IMR-90 (cell line): ENCODE measurements around the gene LMLN.

Experiments
- FOS ChIP-seq: fragments of 150-350 bp; IDR thresholded peaks from 2 replicates; pipeline ENCODE4 v1.6.1; 2016; ENCODE audit warnings: low read depth, low read length
- MAFK ChIP-seq: IDR thresholded peaks from 2 replicates; pipeline ENCODE4 v1.6.1; 2012; ENCODE audit warnings: low read depth, low read length, improper control_type of control experiment
- MAZ ChIP-seq: IDR thresholded peaks from 2 replicates; pipeline ENCODE4 v1.6.1; 2012; ENCODE audit warnings: low read depth, mild to moderate bottlenecking, low read length, improper control_type of control experiment, moderate library complexity, borderline replicate concordance
- MXI1 ChIP-seq: IDR thresholded peaks from 2 replicates; pipeline ENCODE4 v1.6.1; 2012; ENCODE audit warnings: low read depth, mild to moderate bottlenecking, low read length, moderate library complexity, borderline replicate concordance
- POLR2A ChIP-seq: IDR thresholded peaks from 2 replicates; pipeline ENCODE4 v1.6.1; 2012; ENCODE audit warnings: mild to moderate bottlenecking, low read depth, low read length
- RAD21 ChIP-seq: IDR thresholded peaks from 2 replicates; pipeline ENCODE4 v1.6.1; 2012; ENCODE audit warnings: low read length, improper control_type of control experiment
- RCOR1 ChIP-seq: IDR thresholded peaks from 2 replicates; pipeline ENCODE4 v1.6.1; 2012; ENCODE audit warnings: mild to moderate bottlenecking, low read length, improper control_type of control experiment; ENCODE audit not compliant: insufficient replicate concordance
- SMC3 ChIP-seq: fragments of 150-350 bp; IDR thresholded peaks from 2 replicates; pipeline ENCODE4 v1.6.1; 2016; ENCODE audit warnings: low read depth, mild to moderate bottlenecking, antibody characterized with exemption, low read length, moderate library complexity
- TF ChIP-seq, protein P1 (sequence below): conservative IDR thresholded peaks from 2 replicates; pipeline ENCODE4 v1.5.1; 2012; ENCODE audit warnings: mild to moderate bottlenecking, low read depth, low read length, improper control_type of control experiment

DNA sequence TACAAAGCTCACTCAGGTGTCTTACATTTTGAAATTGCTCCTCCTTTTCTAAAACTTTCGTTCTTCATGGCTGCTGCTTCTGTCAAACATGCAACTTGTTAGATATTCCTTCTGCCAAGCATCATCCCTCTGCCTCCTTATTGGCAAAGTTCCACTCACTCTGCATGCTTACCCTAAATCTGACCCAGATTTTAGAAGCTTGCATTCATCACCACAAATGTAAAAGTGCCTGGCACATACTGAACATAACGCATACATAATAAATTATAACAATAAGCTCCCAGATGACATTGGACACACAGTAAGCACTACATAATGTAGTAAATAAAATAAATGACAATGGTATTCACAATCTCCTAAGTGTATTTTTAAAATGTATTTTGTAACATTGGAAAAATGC is 107.4 kb downstream of the LMLN start:
- TF ChIP-seq, protein P1, sequence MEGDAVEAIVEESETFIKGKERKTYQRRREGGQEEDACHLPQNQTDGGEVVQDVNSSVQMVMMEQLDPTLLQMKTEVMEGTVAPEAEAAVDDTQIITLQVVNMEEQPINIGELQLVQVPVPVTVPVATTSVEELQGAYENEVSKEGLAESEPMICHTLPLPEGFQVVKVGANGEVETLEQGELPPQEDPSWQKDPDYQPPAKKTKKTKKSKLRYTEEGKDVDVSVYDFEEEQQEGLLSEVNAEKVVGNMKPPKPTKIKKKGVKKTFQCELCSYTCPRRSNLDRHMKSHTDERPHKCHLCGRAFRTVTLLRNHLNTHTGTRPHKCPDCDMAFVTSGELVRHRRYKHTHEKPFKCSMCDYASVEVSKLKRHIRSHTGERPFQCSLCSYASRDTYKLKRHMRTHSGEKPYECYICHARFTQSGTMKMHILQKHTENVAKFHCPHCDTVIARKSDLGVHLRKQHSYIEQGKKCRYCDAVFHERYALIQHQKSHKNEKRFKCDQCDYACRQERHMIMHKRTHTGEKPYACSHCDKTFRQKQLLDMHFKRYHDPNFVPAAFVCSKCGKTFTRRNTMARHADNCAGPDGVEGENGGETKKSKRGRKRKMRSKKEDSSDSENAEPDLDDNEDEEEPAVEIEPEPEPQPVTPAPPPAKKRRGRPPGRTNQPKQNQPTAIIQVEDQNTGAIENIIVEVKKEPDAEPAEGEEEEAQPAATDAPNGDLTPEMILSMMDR, result no peak
- TF ChIP-seq POLR2A (no peak), MAZ (no peak), RCOR1 (no peak), SMC3 (no peak), MXI1 (no peak), MAFK (no peak), RAD21 (no peak), FOS (no peak)
